Gastroesophageal sphincter (tissue), 3 donors: ENCODE measurements around the gene TP53BP1.

Experiments
- CTCF ChIP-seq, 4 experiments: fragments of 200-600 bp in 2 of 4; fragments of 450-650 bp in 2 of 4; sonication (generic) in 1 of 4; IDR thresholded peaks; one replicate each; pipeline ENCODE4 v1.5.1; 2017 to 2019; ENCODE audit warnings: antibody characterized with exemption in 4 of 4, mild to moderate bottlenecking in 2 of 4, moderate library complexity in 2 of 4
- EP300 ChIP-seq: sonication (generic); formaldehyde crosslinking; IDR thresholded peaks from one replicate; pipeline ENCODE4 v1.6.1; 2017; ENCODE audit warnings: antibody characterized with exemption, mild to moderate bottlenecking
- POLR2AphosphoS5 ChIP-seq: sonication (generic); formaldehyde crosslinking; IDR thresholded peaks from one replicate; pipeline ENCODE4 v1.6.1; 2017; ENCODE audit warnings: antibody characterized with exemption

GRCh38 chr15:43489191-43489590 is 3.8 kb downstream of the TP53BP1 start:
- TF ChIP-seq CTCF (IDR thresholded peaks at IDR 0.05): no peak
- TF ChIP-seq POLR2AphosphoS5: no peak
- TF ChIP-seq EP300: no peak
